GM12873 (cell line): Measurements from ENCODE around the gene FOXC2.

Experiments
- CTCF ChIP-seq: IDR thresholded peaks from 2 replicates; pipeline ENCODE4 v1.5.1; 2012; ENCODE audit warnings: low read depth, mild to moderate bottlenecking, moderate library complexity, low read length, control low read depth; ENCODE audit not compliant: insufficient read depth; ENCODE audit errors: missing control alignments

The FOXC2 gene

GRCh38 chr16:86521236-86522197 is 45.1 kb upstream of the FOXC2 start:
- TF ChIP-seq CTCF = no peak

GRCh38 chr16:86522634-86523033 is 44.0 kb upstream of the FOXC2 start:
- TF ChIP-seq CTCF = no peak

GRCh38 chr16:86523166-86523740 is 43.4 kb upstream of the FOXC2 start:
- no peak for TF ChIP-seq CTCF

- TF ChIP-seq CTCF = no peak
Measured at GRCh38 chr16:86524029-86524428, 42.6 kb upstream of the FOXC2 start.

- TF ChIP-seq CTCF = no peak
Measured at GRCh38 chr16:86525696-86526095, 40.9 kb upstream of the FOXC2 start.

GRCh38 chr16:86527366-86527765 is 39.3 kb upstream of the FOXC2 start:
- TF ChIP-seq CTCF = no peak
